ENCODE measurements around the gene NHLRC4.

DNA sequence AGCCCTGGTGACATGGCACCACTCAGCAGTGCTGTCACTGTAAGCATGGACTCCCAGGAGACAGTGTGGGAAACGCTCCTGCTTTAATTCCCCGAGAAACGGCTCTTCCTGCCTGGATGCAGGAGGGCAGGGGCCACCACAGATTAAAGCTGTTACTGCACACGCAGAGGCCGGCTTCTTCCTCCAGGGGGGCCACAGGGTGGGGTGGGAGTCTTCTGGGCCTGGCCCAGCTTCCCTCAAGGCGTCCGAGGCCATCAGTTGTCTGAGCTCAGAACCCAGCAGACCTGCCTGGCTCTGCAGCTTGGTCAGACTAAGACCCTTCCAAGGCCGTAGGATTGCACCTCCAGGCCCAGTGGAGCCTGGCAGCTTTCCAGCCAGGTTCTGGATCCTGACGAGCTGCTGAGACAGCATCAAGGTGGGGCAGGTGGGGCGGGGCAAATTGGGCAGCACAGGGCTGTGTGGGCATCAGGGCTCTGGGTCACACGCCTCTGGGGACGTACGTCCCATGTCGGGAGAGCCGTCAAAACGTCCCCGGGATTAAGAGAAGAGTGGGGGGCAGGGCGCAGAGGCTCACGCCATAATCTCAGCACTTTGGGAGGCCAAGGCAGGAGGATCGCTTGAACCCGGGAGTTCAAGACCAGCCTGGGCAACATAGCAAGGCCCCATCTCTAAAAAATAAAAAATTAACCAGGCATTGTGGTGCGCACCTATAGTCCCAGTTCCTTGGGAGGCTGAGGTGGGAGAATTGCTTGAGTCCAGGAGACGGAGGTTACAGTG, 44.3 kb upstream of the NHLRC4 start:
- no peak for TF ChIP-seq CTBP1 (IDR thresholded peaks at IDR 0.05; ENCODE audit: borderline replicate concordance)
- TF ChIP-seq ZNF384 (IDR thresholded peaks at IDR 0.05): no peak
- TF ChIP-seq SP1 (IDR thresholded peaks at IDR 0.05): no peak
- no peak for TF ChIP-seq ELF4 (IDR thresholded peaks at IDR 0.05)
- no peak for TF ChIP-seq ARNT (IDR thresholded peaks at IDR 0.05)

All from HEK293T (cell line).